ENCODE results near the gene ADAMTSL5. TPM values are rescaled to one million over a fixed set of nuclear protein-coding genes. Genes with fewer than 3 reads are reported as not detected.

The ADAMTSL5 gene
- total and polyA plus RNA-seq, 2 of the 13 experiments (the other 11 are each of a cell fraction or from before 2014, with no cell fraction given) = 0.60 to 2.7 TPM

DNA sequence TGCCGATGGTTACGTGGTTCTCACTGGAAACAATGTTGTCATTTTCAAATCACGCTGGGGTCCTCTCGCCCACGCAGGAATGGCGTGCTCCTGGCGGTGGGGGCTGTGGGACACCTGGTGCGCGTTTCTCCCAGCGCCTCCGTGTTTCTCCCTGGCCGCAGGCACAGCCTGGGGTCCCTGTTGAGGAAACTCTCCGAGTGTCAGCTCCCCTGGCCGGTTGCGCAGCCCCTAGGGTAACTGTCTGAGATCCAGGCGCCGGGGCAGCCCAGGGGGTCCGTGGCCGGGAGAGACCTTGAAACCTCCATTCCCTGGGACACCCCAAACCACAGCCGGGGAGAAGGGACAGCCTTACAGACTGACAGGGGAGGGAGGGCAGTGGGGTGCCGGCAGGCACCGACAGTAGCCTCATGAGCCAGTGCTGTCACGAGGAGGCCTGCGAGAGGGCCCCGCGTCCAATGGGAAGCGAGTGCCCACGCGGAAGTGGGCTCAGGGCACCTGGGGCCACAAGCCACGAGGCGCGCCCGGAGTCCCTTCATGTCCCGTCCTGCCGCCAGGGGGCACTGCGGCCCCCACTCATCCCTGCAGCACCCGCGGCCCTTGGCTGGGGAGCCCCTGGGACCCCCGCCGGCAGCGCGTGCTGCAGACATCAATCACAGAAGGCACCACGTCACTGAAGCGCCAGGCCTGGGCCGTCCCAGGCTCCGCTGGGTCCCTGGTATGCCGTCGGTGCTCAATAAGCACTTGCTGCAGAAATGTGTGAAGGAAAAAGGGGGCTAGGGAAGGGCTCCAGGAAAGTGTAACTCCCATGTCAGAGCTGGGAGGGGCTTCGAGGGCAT, 9.5 kb downstream of the ADAMTSL5 start (continued):
- TF ChIP-seq, protein P1, sequence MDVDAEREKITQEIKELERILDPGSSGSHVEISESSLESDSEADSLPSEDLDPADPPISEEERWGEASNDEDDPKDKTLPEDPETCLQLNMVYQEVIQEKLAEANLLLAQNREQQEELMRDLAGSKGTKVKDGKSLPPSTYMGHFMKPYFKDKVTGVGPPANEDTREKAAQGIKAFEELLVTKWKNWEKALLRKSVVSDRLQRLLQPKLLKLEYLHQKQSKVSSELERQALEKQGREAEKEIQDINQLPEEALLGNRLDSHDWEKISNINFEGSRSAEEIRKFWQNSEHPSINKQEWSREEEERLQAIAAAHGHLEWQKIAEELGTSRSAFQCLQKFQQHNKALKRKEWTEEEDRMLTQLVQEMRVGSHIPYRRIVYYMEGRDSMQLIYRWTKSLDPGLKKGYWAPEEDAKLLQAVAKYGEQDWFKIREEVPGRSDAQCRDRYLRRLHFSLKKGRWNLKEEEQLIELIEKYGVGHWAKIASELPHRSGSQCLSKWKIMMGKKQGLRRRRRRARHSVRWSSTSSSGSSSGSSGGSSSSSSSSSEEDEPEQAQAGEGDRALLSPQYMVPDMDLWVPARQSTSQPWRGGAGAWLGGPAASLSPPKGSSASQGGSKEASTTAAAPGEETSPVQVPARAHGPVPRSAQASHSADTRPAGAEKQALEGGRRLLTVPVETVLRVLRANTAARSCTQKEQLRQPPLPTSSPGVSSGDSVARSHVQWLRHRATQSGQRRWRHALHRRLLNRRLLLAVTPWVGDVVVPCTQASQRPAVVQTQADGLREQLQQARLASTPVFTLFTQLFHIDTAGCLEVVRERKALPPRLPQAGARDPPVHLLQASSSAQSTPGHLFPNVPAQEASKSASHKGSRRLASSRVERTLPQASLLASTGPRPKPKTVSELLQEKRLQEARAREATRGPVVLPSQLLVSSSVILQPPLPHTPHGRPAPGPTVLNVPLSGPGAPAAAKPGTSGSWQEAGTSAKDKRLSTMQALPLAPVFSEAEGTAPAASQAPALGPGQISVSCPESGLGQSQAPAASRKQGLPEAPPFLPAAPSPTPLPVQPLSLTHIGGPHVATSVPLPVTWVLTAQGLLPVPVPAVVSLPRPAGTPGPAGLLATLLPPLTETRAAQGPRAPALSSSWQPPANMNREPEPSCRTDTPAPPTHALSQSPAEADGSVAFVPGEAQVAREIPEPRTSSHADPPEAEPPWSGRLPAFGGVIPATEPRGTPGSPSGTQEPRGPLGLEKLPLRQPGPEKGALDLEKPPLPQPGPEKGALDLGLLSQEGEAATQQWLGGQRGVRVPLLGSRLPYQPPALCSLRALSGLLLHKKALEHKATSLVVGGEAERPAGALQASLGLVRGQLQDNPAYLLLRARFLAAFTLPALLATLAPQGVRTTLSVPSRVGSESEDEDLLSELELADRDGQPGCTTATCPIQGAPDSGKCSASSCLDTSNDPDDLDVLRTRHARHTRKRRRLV (CRISPR knock-in tag; IDR thresholded peaks at IDR 0.05) = no peak
- peak; percentile 71; the same call in 1 of the 2 replicates for TF ChIP-seq ZFP90 (CRISPR knock-in tag; IDR thresholded peaks at IDR 0.05; ENCODE audit: borderline replicate concordance)
- no peak for TF ChIP-seq ZNF10 (CRISPR knock-in tag; IDR thresholded peaks at IDR 0.05; ENCODE audit: borderline replicate concordance, low read depth)
- TF ChIP-seq, protein P2, sequence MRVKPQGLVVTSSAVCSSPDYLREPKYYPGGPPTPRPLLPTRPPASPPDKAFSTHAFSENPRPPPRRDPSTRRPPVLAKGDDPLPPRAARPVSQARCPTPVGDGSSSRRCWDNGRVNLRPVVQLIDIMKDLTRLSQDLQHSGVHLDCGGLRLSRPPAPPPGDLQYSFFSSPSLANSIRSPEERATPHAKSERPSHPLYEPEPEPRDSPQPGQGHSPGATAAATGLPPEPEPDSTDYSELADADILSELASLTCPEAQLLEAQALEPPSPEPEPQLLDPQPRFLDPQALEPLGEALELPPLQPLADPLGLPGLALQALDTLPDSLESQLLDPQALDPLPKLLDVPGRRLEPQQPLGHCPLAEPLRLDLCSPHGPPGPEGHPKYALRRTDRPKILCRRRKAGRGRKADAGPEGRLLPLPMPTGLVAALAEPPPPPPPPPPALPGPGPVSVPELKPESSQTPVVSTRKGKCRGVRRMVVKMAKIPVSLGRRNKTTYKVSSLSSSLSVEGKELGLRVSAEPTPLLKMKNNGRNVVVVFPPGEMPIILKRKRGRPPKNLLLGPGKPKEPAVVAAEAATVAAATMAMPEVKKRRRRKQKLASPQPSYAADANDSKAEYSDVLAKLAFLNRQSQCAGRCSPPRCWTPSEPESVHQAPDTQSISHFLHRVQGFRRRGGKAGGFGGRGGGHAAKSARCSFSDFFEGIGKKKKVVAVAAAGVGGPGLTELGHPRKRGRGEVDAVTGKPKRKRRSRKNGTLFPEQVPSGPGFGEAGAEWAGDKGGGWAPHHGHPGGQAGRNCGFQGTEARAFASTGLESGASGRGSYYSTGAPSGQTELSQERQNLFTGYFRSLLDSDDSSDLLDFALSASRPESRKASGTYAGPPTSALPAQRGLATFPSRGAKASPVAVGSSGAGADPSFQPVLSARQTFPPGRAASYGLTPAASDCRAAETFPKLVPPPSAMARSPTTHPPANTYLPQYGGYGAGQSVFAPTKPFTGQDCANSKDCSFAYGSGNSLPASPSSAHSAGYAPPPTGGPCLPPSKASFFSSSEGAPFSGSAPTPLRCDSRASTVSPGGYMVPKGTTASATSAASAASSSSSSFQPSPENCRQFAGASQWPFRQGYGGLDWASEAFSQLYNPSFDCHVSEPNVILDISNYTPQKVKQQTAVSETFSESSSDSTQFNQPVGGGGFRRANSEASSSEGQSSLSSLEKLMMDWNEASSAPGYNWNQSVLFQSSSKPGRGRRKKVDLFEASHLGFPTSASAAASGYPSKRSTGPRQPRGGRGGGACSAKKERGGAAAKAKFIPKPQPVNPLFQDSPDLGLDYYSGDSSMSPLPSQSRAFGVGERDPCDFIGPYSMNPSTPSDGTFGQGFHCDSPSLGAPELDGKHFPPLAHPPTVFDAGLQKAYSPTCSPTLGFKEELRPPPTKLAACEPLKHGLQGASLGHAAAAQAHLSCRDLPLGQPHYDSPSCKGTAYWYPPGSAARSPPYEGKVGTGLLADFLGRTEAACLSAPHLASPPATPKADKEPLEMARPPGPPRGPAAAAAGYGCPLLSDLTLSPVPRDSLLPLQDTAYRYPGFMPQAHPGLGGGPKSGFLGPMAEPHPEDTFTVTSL (CRISPR knock-in tag; IDR thresholded peaks at IDR 0.05; ENCODE audit: borderline replicate concordance) = no peak
- TF ChIP-seq ZNF207 (IDR thresholded peaks at IDR 0.05; ENCODE audit: borderline replicate concordance) = no peak
- TF ChIP-seq MAFG (CRISPR knock-in tag; IDR thresholded peaks at IDR 0.05) = no peak
- TF ChIP-seq, protein P3, sequence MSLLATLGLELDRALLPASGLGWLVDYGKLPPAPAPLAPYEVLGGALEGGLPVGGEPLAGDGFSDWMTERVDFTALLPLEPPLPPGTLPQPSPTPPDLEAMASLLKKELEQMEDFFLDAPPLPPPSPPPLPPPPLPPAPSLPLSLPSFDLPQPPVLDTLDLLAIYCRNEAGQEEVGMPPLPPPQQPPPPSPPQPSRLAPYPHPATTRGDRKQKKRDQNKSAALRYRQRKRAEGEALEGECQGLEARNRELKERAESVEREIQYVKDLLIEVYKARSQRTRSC (CRISPR knock-in tag; IDR thresholded peaks at IDR 0.05; ENCODE audit: low read depth) = no peak
- TF ChIP-seq KDM3A (CRISPR knock-in tag; IDR thresholded peaks at IDR 0.05; ENCODE audit: low read depth) = peak; percentile 27; the same call in 1 of the 2 replicates
- TF ChIP-seq PCBP2 (optimal IDR thresholded peaks at IDR 0.05; ENCODE audit: low read depth, low read length, poor library complexity, severe bottlenecking) = no peak
- TF ChIP-seq, protein P4, sequence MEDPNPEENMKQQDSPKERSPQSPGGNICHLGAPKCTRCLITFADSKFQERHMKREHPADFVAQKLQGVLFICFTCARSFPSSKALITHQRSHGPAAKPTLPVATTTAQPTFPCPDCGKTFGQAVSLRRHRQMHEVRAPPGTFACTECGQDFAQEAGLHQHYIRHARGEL (CRISPR knock-in tag; IDR thresholded peaks at IDR 0.05) = no peak
- TF ChIP-seq ZNF530 (CRISPR knock-in tag; IDR thresholded peaks at IDR 0.05; ENCODE audit: low read depth) = no peak
- no peak for TF ChIP-seq ZNF441 (CRISPR knock-in tag; IDR thresholded peaks at IDR 0.05; ENCODE audit: borderline replicate concordance)
- no peak for TF ChIP-seq NONO (IDR thresholded peaks at IDR 0.05)
- no peak for TF ChIP-seq NONO (CRISPR knock-in tag; conservative IDR thresholded peaks at IDR 0.05)
- no peak for TF ChIP-seq ZNF619 (CRISPR knock-in tag; IDR thresholded peaks at IDR 0.05)
- no peak for TF ChIP-seq NRL (CRISPR knock-in tag; IDR thresholded peaks at IDR 0.05; ENCODE audit: borderline replicate concordance)
- TF ChIP-seq ZNF263 (CRISPR knock-in tag; IDR thresholded peaks at IDR 0.05) = peak; percentile 63; the same call in 1 of the 2 replicates

All from HepG2 (cell line).